IPS DF 6.9 (cell line): Measurements from ENCODE around the gene NOL7.

Experiments
- DNase-seq: peaks from one replicate; pipeline ENCODE4 v3.0.0-alpha.2; 2013; ENCODE audit warnings: low read depth, low spot score
- H3K27ac ChIP-seq: one replicate; pipeline ENCODE4 v1.5.1; 2013; ENCODE audit warnings: low read length, control low read depth
- H3K27me3 ChIP-seq: 2 replicates; pipeline ENCODE4 v1.6.1; 2013; ENCODE audit warnings: mild to moderate bottlenecking, low read length; ENCODE audit not compliant: control insufficient read depth, insufficient read depth
- H3K36me3 ChIP-seq: 2 replicates; pipeline ENCODE4 v1.6.1; 2013; ENCODE audit warnings: low read length; ENCODE audit not compliant: control insufficient read depth, insufficient read depth
- H3K4me1 ChIP-seq: 2 replicates; pipeline ENCODE4 v1.6.1; 2013; ENCODE audit warnings: low read length; ENCODE audit not compliant: control insufficient read depth, insufficient read depth
- H3K4me3 ChIP-seq: 2 replicates; pipeline ENCODE4 v1.5.1; 2013; ENCODE audit warnings: mild to moderate bottlenecking, low read length
- H3K9me3 ChIP-seq: 2 replicates; pipeline ENCODE4 v1.6.1; 2013; ENCODE audit warnings: low read length, inconsistent platforms; ENCODE audit not compliant: control insufficient read depth, insufficient read depth
- WGBS: extraction: QIAGEN DNeasy Blood & Tissue Kit; methylation state at CpG from one replicate; pipeline ENCODE4 v1.1.7; 2013; ENCODE audit warnings: mixed read lengths, missing lambda C conversion rate; ENCODE audit not compliant: insufficient read length, insufficient coverage; 5-methylcytosine and 5-hydroxymethylcytosine counted together

Gene NOL7

DNA sequence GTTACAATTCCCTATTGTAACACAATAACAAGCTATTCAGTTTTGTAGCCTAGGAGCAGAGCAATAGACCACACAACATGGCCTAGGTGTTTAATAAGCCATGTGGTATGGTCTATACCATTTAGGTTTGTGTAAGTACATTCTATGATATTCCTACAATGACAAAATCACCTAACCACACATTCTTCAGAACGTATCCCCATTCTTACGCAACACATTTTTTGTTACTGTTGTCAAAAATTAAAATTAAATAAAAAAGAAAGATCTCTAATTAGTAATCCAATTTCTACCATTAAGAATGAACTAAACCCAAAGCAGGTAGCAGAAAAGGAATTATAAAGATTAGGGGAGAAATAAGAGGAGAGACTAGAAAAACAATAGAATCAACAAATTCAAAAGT, 52.5 kb downstream of the NOL7 start:
- 100% methylated on average over 2 of the region's 2 CpGs for WGBS
- Histone ChIP-seq H3K4me3 (no peak overlapping the region), H3K27me3 (no peaks in the 10 kb centered on the region), H3K4me1 (0 out of 2 replicates have a peak, but pooled peaks cover 2% of the 10 kb centered on the region), H3K9me3 (no peaks in the 10 kb centered on the region), H3K36me3 (no peaks in the 10 kb centered on the region), H3K27ac (no peak overlapping the region)
- no peak for DNase-seq

DNA sequence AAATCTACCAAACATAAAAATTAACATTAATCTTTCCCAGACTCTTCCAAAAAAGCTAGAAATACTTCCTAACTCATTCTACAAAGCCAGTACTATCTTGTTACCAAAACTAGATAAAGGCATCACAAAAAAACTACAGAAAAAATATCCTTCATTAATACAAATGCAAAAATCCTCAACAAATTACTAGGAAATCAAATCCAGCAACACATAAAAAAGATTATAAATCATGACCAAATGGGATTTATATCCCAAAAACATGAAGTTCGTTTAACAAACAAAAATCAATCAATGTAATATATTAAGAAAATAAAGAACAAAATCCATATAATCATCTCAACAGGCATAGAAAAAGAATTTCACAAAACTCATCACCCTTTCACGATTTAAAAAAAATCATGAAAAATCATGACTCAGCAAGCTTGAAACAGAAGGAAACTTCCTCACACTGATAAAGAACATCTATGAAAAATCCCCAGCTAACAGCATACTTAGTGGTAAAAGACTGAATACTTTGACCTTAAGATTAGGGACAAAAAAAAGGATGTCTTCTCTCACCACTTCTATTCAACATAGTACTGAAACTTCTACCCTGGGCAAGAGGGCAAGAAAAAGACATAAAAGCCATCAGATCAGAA, 53.3 kb downstream of the NOL7 start:
- DNase-seq: no peak
- Histone ChIP-seq H3K4me1 (0 out of 2 replicates have a peak, but pooled peaks cover 2% of the 10 kb centered on the region), H3K36me3 (no peaks in the 10 kb centered on the region), H3K27ac (no peak overlapping the region), H3K27me3 (no peaks in the 10 kb centered on the region), H3K9me3 (no peaks in the 10 kb centered on the region), H3K4me3 (no peak overlapping the region)
- WGBS: no CpG with 5 or more reads among the region's 2 CpGs

DNA sequence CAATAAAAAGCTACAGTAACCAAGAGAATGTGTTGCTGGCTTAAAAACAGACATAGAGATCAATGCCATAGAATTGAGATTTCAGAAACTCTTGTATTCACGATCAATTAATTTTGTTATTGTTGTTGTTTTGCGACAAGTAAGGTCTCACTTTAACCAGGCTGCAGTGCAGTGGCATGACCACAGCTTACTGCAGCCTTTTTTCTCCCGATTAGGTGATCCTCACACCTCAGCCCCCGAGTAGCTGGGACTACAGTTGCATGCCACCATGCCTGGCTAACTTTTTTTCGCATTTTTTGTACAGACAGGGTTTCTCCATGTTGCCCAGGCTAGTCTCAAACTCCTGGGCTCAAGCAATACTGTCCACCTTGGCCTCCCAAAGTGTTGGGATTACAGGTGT, 54.3 kb downstream of the NOL7 start:
- Histone ChIP-seq H3K4me1 (0 out of 2 replicates have a peak, but pooled peaks cover 2% of the 10 kb centered on the region), H3K27me3 (no peaks in the 10 kb centered on the region), H3K36me3 (no peaks in the 10 kb centered on the region), H3K4me3 (no peak overlapping the region), H3K9me3 (no peaks in the 10 kb centered on the region), H3K27ac (no peak overlapping the region)
- DNase-seq: no peak
- no CpG with 5 or more reads among the region's 5 CpGs for WGBS
